ENCODE measurements around the gene HSPA12A. TPM values are rescaled to one million over a fixed set of nuclear protein-coding genes. Genes with fewer than 3 reads are reported as not detected.

HSPA12A gene
- polyA plus RNA-seq, 1 experiment = 20.5 TPM

GRCh38 chr10:116740971-116741370 lies 1.4 kb downstream of the HSPA12A start:
- TF ChIP-seq CTCF (IDR thresholded peaks at IDR 0.05; ENCODE audit: low read depth, low read length) = no peak
- no peaks in the 10 kb centered on the region for H3K27me3 ChIP-seq (ENCODE audit: control insufficient read depth, insufficient read depth, low read length)
- H3K27ac ChIP-seq (ENCODE audit: low read depth, low read length) = peak overlapping the region; percentile 47
- ChIA-PET POLR2A (interaction anchor here (0.7 kb wide), 1 partner anchor 8 kb away, joined by 5 read pairs; no protein-coding TSS in a partner anchor), CTCF (interaction anchor here (0.6 to 1.1 kb wide), 2 partner anchors 44 to 47 kb away, joined by 3 to 7 read pairs; no protein-coding TSS in a partner anchor)
- no peak for DNase-seq (ENCODE audit: low read depth, low spot score)
- H3K4me3 ChIP-seq (ENCODE audit: low read depth, low read length) = peak overlapping the region; percentile 79
- H3K9me3 ChIP-seq (ENCODE audit: control insufficient read depth, insufficient read depth, low read length) = no peaks in the 10 kb centered on the region

GRCh38 chr10:116738339-116738738 lies 4.0 kb downstream of the HSPA12A start:
- ChIA-PET POLR2A (no interaction called here), CTCF (no interaction called here)
- DNase-seq (ENCODE audit: low read depth, low spot score) = no peak
- Histone ChIP-seq H3K27me3 (ENCODE audit: control insufficient read depth, insufficient read depth, low read length) (no peaks in the 10 kb centered on the region), H3K9me3 (ENCODE audit: control insufficient read depth, insufficient read depth, low read length) (no peaks in the 10 kb centered on the region), H3K27ac (ENCODE audit: low read depth, low read length) (no peak overlapping the region), H3K4me3 (ENCODE audit: low read depth, low read length) (no peak overlapping the region)
- TF ChIP-seq CTCF (IDR thresholded peaks at IDR 0.05; ENCODE audit: low read depth, low read length) = no peak

- H3K27me3 ChIP-seq (ENCODE audit: control insufficient read depth, insufficient read depth, low read length) = no peaks in the 10 kb centered on the region
- H3K9me3 ChIP-seq (ENCODE audit: control insufficient read depth, insufficient read depth, low read length) = no peaks in the 10 kb centered on the region
- DNase-seq (ENCODE audit: low read depth, low spot score) = no peak
- ChIA-PET CTCF (interaction anchor here (0.6 to 1.3 kb wide), 3 partner anchors 10 to 47 kb away, joined by 3 to 6 read pairs (median 4); no protein-coding TSS in a partner anchor), POLR2A (interaction anchor here (0.9 kb wide), 1 partner anchor 16 kb away, joined by 3 read pairs; no protein-coding TSS in a partner anchor)
- peak; percentile 49 for TF ChIP-seq CTCF (IDR thresholded peaks at IDR 0.05; ENCODE audit: low read depth, low read length)
- H3K4me3 ChIP-seq (ENCODE audit: low read depth, low read length) = no peak overlapping the region
- H3K27ac ChIP-seq (ENCODE audit: low read depth, low read length) = no peak overlapping the region
Observed at GRCh38 chr10:116737627-116738327, 4.6 kb downstream of the HSPA12A start.

GRCh38 chr10:116733566-116733965 lies 8.8 kb downstream of the HSPA12A start:
- TF ChIP-seq CTCF (IDR thresholded peaks at IDR 0.05; ENCODE audit: low read depth, low read length) = no peak
- H3K27ac ChIP-seq (ENCODE audit: low read depth, low read length) = peak overlapping the region; percentile 73
- CTCF ChIA-PET = interaction anchor here (0.6 to 0.8 kb wide), 2 partner anchors 11 to 55 kb away, joined by 3 read pairs; no protein-coding TSS in a partner anchor
- no peaks in the 10 kb centered on the region for H3K9me3 ChIP-seq (ENCODE audit: control insufficient read depth, insufficient read depth, low read length)
- POLR2A ChIA-PET = no interaction called here
- DNase-seq (ENCODE audit: low read depth, low spot score) = peak; percentile 66
- no peak overlapping the region for H3K4me3 ChIP-seq (ENCODE audit: low read depth, low read length)
- H3K27me3 ChIP-seq (ENCODE audit: control insufficient read depth, insufficient read depth, low read length) = no peaks in the 10 kb centered on the region

- Histone ChIP-seq H3K9me3 (ENCODE audit: control insufficient read depth, insufficient read depth, low read length) (no peaks in the 10 kb centered on the region), H3K4me3 (ENCODE audit: low read depth, low read length) (no peak overlapping the region), H3K27me3 (ENCODE audit: control insufficient read depth, insufficient read depth, low read length) (no peaks in the 10 kb centered on the region), H3K27ac (ENCODE audit: low read depth, low read length) (peak overlapping the region; percentile 39)
- DNase-seq (ENCODE audit: low read depth, low spot score) = no peak
- ChIA-PET CTCF (interaction anchor here (0.7 kb wide), 1 partner anchor 55 kb away, joined by 3 read pairs; no protein-coding TSS in a partner anchor), POLR2A (no interaction called here)
- no peak for TF ChIP-seq CTCF (IDR thresholded peaks at IDR 0.05; ENCODE audit: low read depth, low read length)
Observed at GRCh38 chr10:116732573-116732972, 9.8 kb downstream of the HSPA12A start.
